Left hindlimb (tissue), 1 donor: ENCODE measurements around the gene AIPL1.
"Not testable (repeated sequence)": the region's sequence is repeated elsewhere in the genome, so short reads cannot be mapped to it uniquely, and the experiment has no call there.

Experiments used
- DNase-seq: peaks from one replicate; pipeline ENCODE4 v3.0.0-alpha.2; 2018

AIPL1 gene, protein sequence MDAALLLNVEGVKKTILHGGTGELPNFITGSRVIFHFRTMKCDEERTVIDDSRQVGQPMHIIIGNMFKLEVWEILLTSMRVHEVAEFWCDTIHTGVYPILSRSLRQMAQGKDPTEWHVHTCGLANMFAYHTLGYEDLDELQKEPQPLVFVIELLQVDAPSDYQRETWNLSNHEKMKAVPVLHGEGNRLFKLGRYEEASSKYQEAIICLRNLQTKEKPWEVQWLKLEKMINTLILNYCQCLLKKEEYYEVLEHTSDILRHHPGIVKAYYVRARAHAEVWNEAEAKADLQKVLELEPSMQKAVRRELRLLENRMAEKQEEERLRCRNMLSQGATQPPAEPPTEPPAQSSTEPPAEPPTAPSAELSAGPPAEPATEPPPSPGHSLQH

GRCh38 chr17:6435051-6435450 lies at the start of gene AIPL1:
TSS of gene AIPL1 (minus strand) at chr17:6435121. CDS start at chr17:6435104, 17 bp downstream.
- DNase-seq = no peak

- no peak for DNase-seq
These were observed 48.6 kb upstream of the AIPL1 start for GRCh38 chr17:6483507-6483906.

DNA sequence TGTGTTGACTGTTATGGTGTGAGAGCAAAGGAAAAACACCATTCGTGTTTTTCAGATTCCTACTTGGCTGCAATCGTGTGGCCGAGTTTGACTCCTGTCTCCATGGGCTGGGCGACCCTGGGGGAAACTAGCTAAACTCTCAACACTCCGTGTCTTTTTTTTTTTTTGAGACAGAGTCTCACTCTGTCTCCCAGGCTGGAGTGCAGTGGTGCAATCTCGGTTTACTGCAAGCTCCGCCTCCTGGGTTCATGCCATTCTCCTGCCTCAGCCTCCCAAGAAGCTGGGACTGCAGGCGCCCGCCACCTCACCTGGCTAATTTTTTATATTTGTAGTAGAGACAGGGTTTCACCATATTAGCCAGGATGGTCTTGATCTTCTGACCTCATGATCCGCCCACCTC lies 47.9 kb upstream of the AIPL1 start:
- not testable (repeated sequence) for DNase-seq

DNA sequence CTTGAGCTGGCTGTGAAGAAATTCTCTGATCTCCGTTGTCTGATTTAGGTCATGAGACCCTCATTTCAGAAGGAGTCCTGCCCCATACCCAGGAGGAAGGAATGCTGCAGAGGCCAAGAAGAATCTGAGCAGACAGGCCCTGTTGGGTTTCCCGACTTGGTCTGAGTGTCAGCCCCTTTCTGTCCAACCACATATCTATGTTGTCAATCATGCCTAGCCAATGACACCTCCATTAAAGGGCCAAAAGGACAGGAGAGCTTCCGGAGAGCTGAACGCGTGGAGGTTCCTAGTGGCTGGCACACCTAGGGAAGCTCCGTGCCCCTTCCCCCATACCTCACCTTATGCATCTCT lies 47.2 kb upstream of the AIPL1 start:
- no peak for DNase-seq

DNA sequence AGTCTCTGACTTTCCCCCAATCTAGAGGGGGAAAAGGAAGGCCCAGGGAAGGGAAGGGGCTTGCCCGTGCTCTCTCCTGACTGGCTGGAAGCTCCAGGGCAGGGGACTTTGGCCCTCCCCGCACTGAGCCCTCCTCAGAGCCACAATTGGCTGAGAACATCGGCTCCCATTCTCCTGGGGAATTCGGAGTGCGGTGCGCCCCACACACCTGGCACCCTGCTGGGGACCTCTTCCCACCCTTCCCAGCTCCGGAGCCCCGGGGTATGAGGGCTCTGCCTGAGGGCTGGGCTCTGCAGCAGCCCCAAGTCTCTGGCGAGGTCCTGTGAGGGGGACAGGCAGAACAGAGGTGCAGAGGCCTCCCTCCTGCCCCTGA lies 45.4 kb upstream of the AIPL1 start:
- DNase-seq = no peak

DNA sequence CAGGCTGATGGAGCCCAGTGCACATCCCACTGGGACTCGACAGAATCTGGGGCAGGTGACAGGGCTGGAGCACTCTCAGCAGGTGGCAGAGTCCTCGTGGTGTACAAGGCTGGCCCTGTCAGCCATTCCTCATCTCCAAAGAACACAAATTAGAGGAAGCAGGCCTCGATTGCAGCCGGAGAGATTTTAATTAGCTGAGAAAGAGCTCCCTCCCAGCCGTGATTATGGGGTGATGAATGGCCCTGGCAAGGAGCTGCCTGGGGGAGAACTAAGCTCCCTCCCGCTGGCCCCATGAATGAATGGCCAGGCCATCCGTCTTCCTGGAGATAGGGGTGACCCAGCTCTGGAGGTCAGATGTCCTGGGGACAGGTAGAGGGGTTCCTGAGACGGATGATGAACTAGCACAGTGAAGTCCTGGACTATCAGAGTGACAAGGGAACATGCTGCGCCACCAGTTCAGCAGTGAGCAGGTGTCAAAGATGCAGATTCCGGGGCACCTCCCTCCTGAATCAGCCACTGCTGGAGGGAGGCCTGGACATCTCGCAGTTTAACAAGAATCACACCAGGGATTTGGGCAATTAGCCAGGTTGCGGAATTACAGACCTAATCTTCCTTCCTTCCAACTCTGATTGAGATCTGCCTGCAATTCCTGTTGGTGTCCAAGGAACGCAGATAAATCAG lies 44.8 kb upstream of the AIPL1 start:
- no peak for DNase-seq

DNA sequence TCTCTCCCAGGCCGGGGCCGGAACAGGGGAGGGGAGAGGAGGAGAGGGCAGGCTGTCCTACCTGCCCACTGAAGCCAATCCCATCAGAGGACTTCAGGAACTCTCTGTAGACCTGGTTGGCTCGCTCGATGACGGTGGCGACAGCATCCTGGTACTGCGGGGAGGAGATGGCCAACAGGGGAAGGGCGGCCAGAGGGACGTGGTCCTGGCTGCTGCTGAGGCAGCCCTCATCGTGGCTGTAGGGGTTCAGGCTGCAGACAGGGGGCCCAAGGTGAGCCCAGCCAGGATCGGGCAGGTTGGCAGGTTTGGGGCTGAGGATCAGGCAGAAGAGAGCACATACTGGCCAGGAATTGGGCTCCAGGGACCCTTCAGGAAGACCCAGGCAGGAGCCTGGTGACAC lies 43.6 kb upstream of the AIPL1 start:
- no peak for DNase-seq

GRCh38 chr17:6477831-6478383 lies 43.0 kb upstream of the AIPL1 start:
- no peak for DNase-seq

- no peak for DNase-seq
These were observed 41.9 kb upstream of the AIPL1 start for GRCh38 chr17:6476810-6477179.

DNA sequence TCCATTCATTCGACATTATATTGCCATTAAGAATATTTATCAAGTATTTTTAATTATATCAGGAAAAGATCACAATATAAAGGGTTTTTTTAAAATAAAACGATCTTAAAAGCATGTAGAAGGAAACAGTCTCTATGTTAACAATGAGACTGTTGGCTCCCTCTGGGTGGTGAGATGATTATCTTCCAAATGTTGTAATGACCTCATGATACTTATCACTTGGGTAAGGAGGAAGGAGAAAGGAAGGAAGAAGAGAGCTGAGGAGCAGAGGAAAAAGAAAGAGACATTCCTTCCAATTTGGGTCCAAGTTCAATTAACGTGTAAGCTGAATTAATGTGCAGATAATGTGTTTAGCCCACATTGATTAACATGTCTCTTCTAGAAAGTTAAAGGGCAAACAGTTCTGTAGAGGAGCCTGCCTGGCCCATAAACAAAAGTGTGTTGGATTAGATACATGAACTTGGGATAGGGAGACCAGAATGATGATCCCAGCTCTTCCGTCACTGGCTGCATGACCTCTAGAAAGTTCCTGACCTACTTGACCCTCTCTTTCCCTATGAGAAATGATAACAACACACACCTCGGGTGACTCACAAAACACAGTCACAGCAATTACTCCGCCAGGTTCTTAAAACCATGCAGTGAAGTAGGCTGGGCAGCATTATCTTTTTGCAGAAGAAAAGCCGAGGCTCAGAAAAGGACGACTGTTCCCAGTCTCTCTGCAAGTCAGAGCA lies 41.3 kb upstream of the AIPL1 start:
- no peak for DNase-seq

- no peak for DNase-seq
These were observed 40.5 kb upstream of the AIPL1 start for GRCh38 chr17:6475411-6475810.

DNA sequence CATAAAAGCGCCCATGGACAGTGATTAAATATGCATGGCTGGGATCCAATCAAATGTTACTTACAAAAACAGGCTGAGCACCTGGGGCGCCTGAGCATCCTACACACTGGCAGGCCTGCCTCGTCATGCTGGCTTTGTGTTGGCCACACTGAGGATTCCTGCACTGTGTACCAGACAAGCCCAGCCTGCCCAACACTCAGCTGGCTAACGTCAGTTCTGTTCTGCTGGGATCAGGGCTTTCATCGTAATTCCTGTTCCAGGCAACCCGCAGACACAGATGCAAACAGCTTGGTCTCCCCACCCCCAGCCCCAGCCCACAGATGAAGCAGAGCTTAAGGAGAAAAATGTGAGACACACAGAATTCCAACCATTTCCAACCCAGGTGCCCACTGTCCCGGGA lies 40.0 kb upstream of the AIPL1 start:
- no peak for DNase-seq

- no peak for DNase-seq
These were observed 39.5 kb upstream of the AIPL1 start for GRCh38 chr17:6474376-6474775.

DNA sequence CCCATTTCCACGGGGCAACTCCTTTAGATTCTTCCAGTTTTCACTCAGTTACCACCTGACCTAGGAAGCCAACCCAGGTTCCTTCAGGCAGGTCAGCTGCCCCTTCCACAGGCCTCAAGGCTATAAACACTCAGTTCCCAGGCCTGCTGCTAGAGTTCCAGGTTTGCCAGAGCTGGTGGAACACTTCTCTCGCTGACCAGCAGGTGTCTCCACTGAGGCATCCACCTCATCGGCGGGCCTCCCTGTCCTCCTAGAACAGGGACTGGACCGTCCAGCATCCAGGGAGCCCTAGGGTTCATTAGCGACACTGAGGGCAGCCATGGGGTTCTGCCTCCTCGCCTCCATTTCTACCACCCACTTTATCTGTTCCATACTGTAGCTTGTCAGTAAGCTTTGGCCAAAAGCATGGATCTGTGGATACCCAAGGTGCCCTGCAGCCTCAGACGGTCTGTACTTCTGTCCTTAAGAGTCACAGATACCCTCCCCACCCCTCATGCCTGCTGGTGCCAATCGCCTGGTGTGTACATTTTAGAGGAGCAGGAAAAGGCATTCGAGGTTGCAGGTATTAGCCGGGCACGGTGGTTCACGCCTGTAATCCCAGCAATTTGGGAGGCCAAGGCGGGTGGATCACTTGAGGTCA lies 38.3 kb upstream of the AIPL1 start:
- DNase-seq = peak; percentile 78

GRCh38 chr17:6472517-6472916 lies 37.6 kb upstream of the AIPL1 start:
- DNase-seq = no peak

GRCh38 chr17:6471531-6472465 lies 36.9 kb upstream of the AIPL1 start:
- DNase-seq = no peak

DNA sequence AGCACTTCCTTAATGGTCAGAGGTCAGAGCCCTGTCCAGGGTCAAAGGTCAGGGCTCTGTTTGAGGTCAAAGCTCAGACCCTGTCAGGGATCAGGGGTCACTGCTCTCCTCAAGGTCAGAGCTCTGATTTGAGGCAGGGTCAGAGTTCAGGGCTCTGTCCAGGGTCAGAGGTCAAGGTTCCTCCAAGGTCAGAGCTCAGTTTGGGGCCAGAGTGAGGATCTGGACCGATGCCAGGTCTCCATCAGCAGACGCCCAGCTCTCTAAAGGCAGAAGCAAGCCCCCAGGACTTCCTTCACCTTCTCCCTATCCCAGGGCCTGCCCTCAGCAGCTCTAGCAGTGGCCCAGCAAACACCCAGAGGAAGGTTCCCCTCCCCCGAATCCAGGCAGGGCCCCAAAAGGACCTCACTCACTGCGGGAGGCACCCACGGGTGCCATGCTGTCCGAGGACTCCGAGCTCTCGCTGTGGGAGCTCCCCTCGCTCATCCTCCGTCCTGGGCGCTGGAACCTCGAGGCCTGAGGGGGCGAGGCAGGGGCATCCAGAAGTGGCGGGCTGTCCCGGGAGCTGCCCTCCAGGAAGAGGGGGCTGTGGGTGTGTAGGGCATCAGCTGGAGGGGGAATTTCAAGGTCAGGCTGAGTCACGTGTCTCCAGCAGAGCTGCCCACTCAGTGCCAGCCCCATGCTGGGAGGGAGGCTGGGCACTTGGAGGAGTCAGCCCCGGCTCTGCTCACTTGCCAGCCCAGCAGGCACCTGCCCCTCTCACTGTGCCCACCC lies 36.0 kb upstream of the AIPL1 start:
- no peak for DNase-seq

GRCh38 chr17:6470146-6470718 lies 35.3 kb upstream of the AIPL1 start:
- DNase-seq = no peak

DNA sequence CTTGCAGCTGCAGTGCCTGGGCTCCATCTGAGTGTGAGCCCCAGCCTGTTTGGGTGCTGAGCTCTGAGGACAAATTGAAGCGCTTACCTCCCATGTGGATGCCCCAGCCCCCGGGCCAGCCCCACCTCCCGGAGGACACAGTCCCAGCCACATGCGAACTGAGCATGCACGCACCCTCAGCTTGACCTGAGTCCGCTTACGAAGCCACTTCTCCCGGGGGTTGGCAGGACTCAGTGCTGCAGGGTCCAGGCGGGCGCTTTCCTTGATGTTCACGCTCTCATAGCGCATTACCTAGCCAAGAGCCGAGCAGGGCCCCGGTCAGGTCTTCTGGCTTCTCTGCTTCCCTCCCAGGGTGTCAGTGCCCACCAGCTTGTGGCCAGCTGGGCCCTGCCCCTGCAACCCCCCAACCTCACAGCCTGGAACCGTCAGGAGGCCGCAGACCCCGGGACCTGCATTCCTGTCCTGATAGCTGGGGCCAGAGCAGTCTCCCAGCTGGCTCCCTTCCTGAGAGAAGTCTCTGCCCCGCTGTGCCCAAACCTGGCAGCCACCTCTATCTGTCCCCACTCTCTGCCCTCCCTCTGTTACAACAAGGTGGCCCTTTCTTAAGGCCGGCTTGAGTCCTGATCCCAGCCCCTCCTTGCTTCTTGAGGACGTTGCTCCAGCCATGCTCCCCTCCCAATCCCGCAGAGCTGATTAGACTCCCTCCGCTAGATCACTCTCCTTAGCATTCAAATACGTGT lies 33.3 kb upstream of the AIPL1 start:
- DNase-seq = no peak

DNA sequence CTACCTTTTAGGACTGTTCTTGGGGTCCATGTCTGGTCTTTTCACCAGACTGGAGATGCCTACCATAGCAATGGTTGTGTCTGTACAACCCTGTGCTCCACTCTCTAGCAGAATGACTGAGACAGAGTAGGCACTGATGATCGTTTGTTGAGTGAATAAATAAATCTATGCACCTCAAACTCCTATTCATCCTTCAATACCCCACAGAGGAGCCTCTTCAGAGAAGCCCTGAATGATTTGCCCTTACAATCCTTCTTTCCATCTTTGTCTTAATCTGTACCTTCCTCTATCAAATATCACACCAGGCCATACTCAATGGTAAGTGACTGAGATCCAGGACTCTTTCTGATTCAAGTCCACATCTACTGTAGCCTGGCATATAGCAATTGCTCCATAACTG lies 32.6 kb upstream of the AIPL1 start:
- DNase-seq = no peak
